ENCODE measurements around the gene AUTS2.

The AUTS2 gene

GRCh38 chr7:70392256-70392876 lies 794.1 kb downstream of the AUTS2 start:
- H3K4me3 ChIP-seq (ENCODE audit: low read depth, low read length): no peak overlapping the region
- H3K27me3 ChIP-seq (ENCODE audit: control insufficient read depth, insufficient read depth, low read length): no peaks in the 10 kb centered on the region
- H3K36me3 ChIP-seq (ENCODE audit: control insufficient read depth, insufficient read depth, low read length): no peaks in the 10 kb centered on the region
- no peak overlapping the region for H3K27ac ChIP-seq (ENCODE audit: low read depth, low read length)
- H3K4me1 ChIP-seq (ENCODE audit: control insufficient read depth, insufficient read depth, low read length): peaks cover 5% of the 10 kb centered on the region
- H3K9ac ChIP-seq (ENCODE audit: low read length): no peak overlapping the region
- H3K9me3 ChIP-seq (ENCODE audit: control insufficient read depth, insufficient read depth, low read depth, low read length): no peaks in the 10 kb centered on the region

- H3K27ac ChIP-seq (ENCODE audit: low read depth, low read length): no peak overlapping the region
- no peaks in the 10 kb centered on the region for H3K36me3 ChIP-seq (ENCODE audit: control insufficient read depth, insufficient read depth, low read length)
- H3K9ac ChIP-seq (ENCODE audit: low read length): no peak overlapping the region
- no peaks in the 10 kb centered on the region for H3K9me3 ChIP-seq (ENCODE audit: control insufficient read depth, insufficient read depth, low read depth, low read length)
- no peak overlapping the region for H3K4me3 ChIP-seq (ENCODE audit: low read depth, low read length)
- no peaks in the 10 kb centered on the region for H3K27me3 ChIP-seq (ENCODE audit: control insufficient read depth, insufficient read depth, low read length)
- H3K4me1 ChIP-seq (ENCODE audit: control insufficient read depth, insufficient read depth, low read length): peaks cover 5% of the 10 kb centered on the region
Observed at GRCh38 chr7:70392877-70393435, 794.7 kb downstream of the AUTS2 start.

GRCh38 chr7:70393956-70394355 lies 795.7 kb downstream of the AUTS2 start:
- Histone ChIP-seq H3K36me3 (ENCODE audit: control insufficient read depth, insufficient read depth, low read length) (no peaks in the 10 kb centered on the region), H3K27me3 (ENCODE audit: control insufficient read depth, insufficient read depth, low read length) (no peaks in the 10 kb centered on the region), H3K9ac (ENCODE audit: low read length) (no peak overlapping the region), H3K4me1 (ENCODE audit: control insufficient read depth, insufficient read depth, low read length) (peaks cover 5% of the 10 kb centered on the region), H3K4me3 (ENCODE audit: low read depth, low read length) (no peak overlapping the region), H3K27ac (ENCODE audit: low read depth, low read length) (no peak overlapping the region), H3K9me3 (ENCODE audit: control insufficient read depth, insufficient read depth, low read depth, low read length) (no peaks in the 10 kb centered on the region)

- H3K36me3 ChIP-seq (ENCODE audit: control insufficient read depth, insufficient read depth, low read length): no peaks in the 10 kb centered on the region
- no peaks in the 10 kb centered on the region for H3K4me1 ChIP-seq (ENCODE audit: control insufficient read depth, insufficient read depth, low read length)
- no peaks in the 10 kb centered on the region for H3K27me3 ChIP-seq (ENCODE audit: control insufficient read depth, insufficient read depth, low read length)
- H3K9me3 ChIP-seq (ENCODE audit: control insufficient read depth, insufficient read depth, low read depth, low read length): no peaks in the 10 kb centered on the region
- no peak overlapping the region for H3K9ac ChIP-seq (ENCODE audit: low read length)
- no peak overlapping the region for H3K27ac ChIP-seq (ENCODE audit: low read depth, low read length)
- no peak overlapping the region for H3K4me3 ChIP-seq (ENCODE audit: low read depth, low read length)
Observed at GRCh38 chr7:70400829-70401380, 802.6 kb downstream of the AUTS2 start.

DNA sequence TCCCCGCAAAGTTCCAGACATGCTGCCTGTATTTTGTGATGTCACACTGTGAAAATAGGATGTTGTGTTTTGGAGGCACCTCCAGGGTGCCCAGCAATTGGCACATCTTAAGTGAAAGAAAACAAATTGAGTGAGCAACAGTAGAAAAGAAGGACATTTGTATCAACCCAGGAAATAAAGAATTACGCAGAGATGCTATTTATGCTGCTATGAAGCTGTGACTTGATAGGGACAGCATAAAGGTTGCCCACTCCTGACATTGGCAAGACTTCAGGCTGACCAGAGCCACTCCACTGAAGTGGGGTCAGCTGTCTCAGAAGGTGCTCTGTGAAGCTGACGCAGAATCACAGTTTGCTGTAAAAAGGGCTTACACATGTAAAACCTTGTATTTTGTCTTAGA lies 803.8 kb downstream of the AUTS2 start:
- H3K4me3 ChIP-seq (ENCODE audit: low read depth, low read length): no peak overlapping the region
- H3K4me1 ChIP-seq (ENCODE audit: control insufficient read depth, insufficient read depth, low read length): no peaks in the 10 kb centered on the region
- no peaks in the 10 kb centered on the region for H3K36me3 ChIP-seq (ENCODE audit: control insufficient read depth, insufficient read depth, low read length)
- no peak overlapping the region for H3K9ac ChIP-seq (ENCODE audit: low read length)
- H3K27me3 ChIP-seq (ENCODE audit: control insufficient read depth, insufficient read depth, low read length): no peaks in the 10 kb centered on the region
- H3K27ac ChIP-seq (ENCODE audit: low read depth, low read length): no peak overlapping the region
- no peaks in the 10 kb centered on the region for H3K9me3 ChIP-seq (ENCODE audit: control insufficient read depth, insufficient read depth, low read depth, low read length)

DNA sequence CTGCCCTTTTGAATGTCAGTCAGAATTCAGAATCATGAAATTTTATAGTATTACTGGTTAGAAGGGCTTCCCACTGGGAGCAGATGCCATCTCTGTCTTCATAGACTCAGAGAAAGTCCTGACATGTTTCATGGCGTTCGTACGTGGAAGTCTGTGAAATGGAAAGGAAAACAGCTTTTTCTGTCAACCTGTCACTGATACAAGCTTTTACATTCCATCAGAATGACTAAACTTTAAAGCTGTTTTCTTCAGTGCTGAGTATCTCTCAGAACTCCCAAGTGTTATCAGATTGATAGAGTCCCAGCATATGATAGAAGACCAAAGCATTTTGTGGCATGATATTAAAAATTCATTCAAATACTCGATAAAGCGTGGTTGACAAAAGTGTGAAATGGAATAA lies 807.0 kb downstream of the AUTS2 start:
- no peak overlapping the region for H3K27ac ChIP-seq (ENCODE audit: low read depth, low read length)
- no peak overlapping the region for H3K4me3 ChIP-seq (ENCODE audit: low read depth, low read length)
- no peaks in the 10 kb centered on the region for H3K4me1 ChIP-seq (ENCODE audit: control insufficient read depth, insufficient read depth, low read length)
- H3K36me3 ChIP-seq (ENCODE audit: control insufficient read depth, insufficient read depth, low read length): no peaks in the 10 kb centered on the region
- no peaks in the 10 kb centered on the region for H3K9me3 ChIP-seq (ENCODE audit: control insufficient read depth, insufficient read depth, low read depth, low read length)
- H3K27me3 ChIP-seq (ENCODE audit: control insufficient read depth, insufficient read depth, low read length): no peaks in the 10 kb centered on the region
- no peak overlapping the region for H3K9ac ChIP-seq (ENCODE audit: low read length)

DNA sequence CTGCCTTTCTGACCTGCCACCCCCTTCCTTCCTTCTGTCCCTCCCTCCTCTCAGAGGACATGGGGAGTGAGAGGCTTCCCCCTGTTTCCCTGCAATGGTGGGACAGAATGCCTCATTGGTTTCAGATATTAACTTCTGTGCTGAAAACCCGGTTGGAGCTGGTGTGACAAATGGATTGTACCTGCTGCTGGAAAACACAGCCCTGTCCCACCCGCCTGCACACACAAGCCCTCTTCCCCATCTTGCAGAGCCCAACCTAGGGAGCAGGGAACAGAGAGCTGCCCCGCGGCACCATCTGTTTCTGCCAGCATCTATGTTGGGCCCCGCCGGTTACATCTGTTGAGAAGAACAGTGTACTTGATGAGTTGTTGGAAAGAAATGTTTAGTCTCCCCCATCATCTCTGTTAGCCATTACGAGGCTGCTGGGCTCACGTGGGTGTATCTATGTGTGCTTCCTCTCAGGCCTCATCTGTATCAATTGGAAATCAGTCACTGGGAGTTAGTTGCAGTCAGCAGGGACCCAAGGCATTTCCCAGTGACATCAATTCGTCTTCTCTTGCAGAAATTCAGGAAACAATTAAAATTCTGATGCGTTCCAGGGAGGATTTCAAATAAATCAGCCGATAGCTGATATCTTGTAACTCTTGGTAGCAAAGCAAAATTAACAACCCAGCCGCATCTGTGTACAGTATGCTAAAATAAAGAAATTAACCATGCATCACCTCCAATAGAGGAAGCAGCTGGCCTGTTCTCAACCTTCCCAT lies 808.1 kb downstream of the AUTS2 start:
- H3K36me3 ChIP-seq (ENCODE audit: control insufficient read depth, insufficient read depth, low read length): no peaks in the 10 kb centered on the region

GRCh38 chr7:70406950-70407209 lies 808.6 kb downstream of the AUTS2 start:
- H3K27me3 ChIP-seq (ENCODE audit: control insufficient read depth, insufficient read depth, low read length): no peaks in the 10 kb centered on the region
- no peak overlapping the region for H3K9ac ChIP-seq (ENCODE audit: low read length)
- no peak overlapping the region for H3K27ac ChIP-seq (ENCODE audit: low read depth, low read length)
- no peaks in the 10 kb centered on the region for H3K36me3 ChIP-seq (ENCODE audit: control insufficient read depth, insufficient read depth, low read length)
- H3K9me3 ChIP-seq (ENCODE audit: control insufficient read depth, insufficient read depth, low read depth, low read length): no peaks in the 10 kb centered on the region
- H3K4me3 ChIP-seq (ENCODE audit: low read depth, low read length): no peak overlapping the region
- no peaks in the 10 kb centered on the region for H3K4me1 ChIP-seq (ENCODE audit: control insufficient read depth, insufficient read depth, low read length)

More for the DNA sequence above, 808.1 kb downstream of the AUTS2 start:
- Histone ChIP-seq H3K9ac (ENCODE audit: low read length) (no peak overlapping the region), H3K9me3 (ENCODE audit: control insufficient read depth, insufficient read depth, low read depth, low read length) (no peaks in the 10 kb centered on the region), H3K27ac (ENCODE audit: low read depth, low read length) (no peak overlapping the region), H3K4me3 (ENCODE audit: low read depth, low read length) (no peak overlapping the region), H3K27me3 (ENCODE audit: control insufficient read depth, insufficient read depth, low read length) (no peaks in the 10 kb centered on the region), H3K4me1 (ENCODE audit: control insufficient read depth, insufficient read depth, low read length) (no peaks in the 10 kb centered on the region)

- Histone ChIP-seq H3K9me3 (ENCODE audit: control insufficient read depth, insufficient read depth, low read depth, low read length) (no peaks in the 10 kb centered on the region), H3K36me3 (ENCODE audit: control insufficient read depth, insufficient read depth, low read length) (no peaks in the 10 kb centered on the region), H3K27ac (ENCODE audit: low read depth, low read length) (no peak overlapping the region), H3K27me3 (ENCODE audit: control insufficient read depth, insufficient read depth, low read length) (no peaks in the 10 kb centered on the region), H3K9ac (ENCODE audit: low read length) (no peak overlapping the region), H3K4me3 (ENCODE audit: low read depth, low read length) (no peak overlapping the region), H3K4me1 (ENCODE audit: control insufficient read depth, insufficient read depth, low read length) (no peaks in the 10 kb centered on the region)
Observed at GRCh38 chr7:70408477-70408876, 810.2 kb downstream of the AUTS2 start.

DNA sequence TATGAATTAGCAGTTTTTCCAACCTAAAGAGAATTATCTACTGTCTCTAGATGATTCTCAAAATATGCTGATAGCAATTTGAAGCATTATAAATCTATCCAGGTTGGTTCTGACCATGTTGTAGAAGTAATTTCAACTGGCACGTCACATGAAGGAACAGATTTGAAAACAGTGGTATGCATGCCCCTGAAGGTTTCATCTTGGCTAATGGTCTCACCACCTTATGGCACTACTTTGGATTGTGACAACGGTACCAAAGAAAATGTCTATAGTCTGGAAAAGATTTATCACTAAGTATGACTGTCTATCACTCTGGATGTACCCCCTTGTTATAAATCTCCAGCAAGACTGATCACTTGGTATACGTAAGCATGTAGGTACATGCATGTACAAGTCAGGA lies 810.6 kb downstream of the AUTS2 start:
- H3K9ac ChIP-seq (ENCODE audit: low read length): no peak overlapping the region
- no peaks in the 10 kb centered on the region for H3K4me1 ChIP-seq (ENCODE audit: control insufficient read depth, insufficient read depth, low read length)
- H3K27ac ChIP-seq (ENCODE audit: low read depth, low read length): no peak overlapping the region
- no peak overlapping the region for H3K4me3 ChIP-seq (ENCODE audit: low read depth, low read length)
- H3K27me3 ChIP-seq (ENCODE audit: control insufficient read depth, insufficient read depth, low read length): no peaks in the 10 kb centered on the region
- no peaks in the 10 kb centered on the region for H3K36me3 ChIP-seq (ENCODE audit: control insufficient read depth, insufficient read depth, low read length)
- no peaks in the 10 kb centered on the region for H3K9me3 ChIP-seq (ENCODE audit: control insufficient read depth, insufficient read depth, low read depth, low read length)

GRCh38 chr7:70410134-70410750 lies 812.0 kb downstream of the AUTS2 start:
- H3K4me3 ChIP-seq (ENCODE audit: low read depth, low read length): no peak overlapping the region
- peaks cover 9% of the 10 kb centered on the region; the same call in 1 of the 2 replicates for H3K27me3 ChIP-seq (ENCODE audit: control insufficient read depth, insufficient read depth, low read length)
- H3K27ac ChIP-seq (ENCODE audit: low read depth, low read length): no peak overlapping the region
- H3K9ac ChIP-seq (ENCODE audit: low read length): no peak overlapping the region
- no peaks in the 10 kb centered on the region for H3K4me1 ChIP-seq (ENCODE audit: control insufficient read depth, insufficient read depth, low read length)
- H3K9me3 ChIP-seq (ENCODE audit: control insufficient read depth, insufficient read depth, low read depth, low read length): no peaks in the 10 kb centered on the region
- no peaks in the 10 kb centered on the region for H3K36me3 ChIP-seq (ENCODE audit: control insufficient read depth, insufficient read depth, low read length)
